ENCODE data around the gene TDRD9.
"Not testable (repeated sequence)": the region's sequence is repeated elsewhere in the genome, so short reads cannot be mapped to it uniquely, and the experiment has no call there.

TDRD9 gene

GRCh38 chr14:103910262-103910935, 17.9 kb upstream of the TDRD9 start:
- DNase-seq (ENCODE audit: extremely low read depth, insufficient read length), result no peak
- no peak overlapping the region for H3K4me3 ChIP-seq (replicated peaks; ENCODE audit: low read depth, low read length)

GRCh38 chr14:103910984-103911383, 17.3 kb upstream of the TDRD9 start:
- H3K36me3 ChIP-seq (ENCODE audit: control insufficient read depth, insufficient read depth, low read length), result peaks cover 15% of the 10 kb centered on the region
- no peaks in the 10 kb centered on the region for H3K27me3 ChIP-seq (replicated peaks; ENCODE audit: control insufficient read depth, insufficient read depth, low read length)
- H3K4me3 ChIP-seq (replicated peaks; ENCODE audit: low read depth, low read length), result no peak overlapping the region
- TF ChIP-seq CTCF (IDR thresholded peaks at IDR 0.05; ENCODE audit: insufficient read depth, low read length, poor library complexity, severe bottlenecking), result no peak
- DNase-seq (ENCODE audit: extremely low read depth, insufficient read length), result no peak

More at GRCh38 chr14:103910262-103910935, 17.9 kb upstream of the TDRD9 start:
- peak; percentile 75 for TF ChIP-seq CTCF (IDR thresholded peaks at IDR 0.05; ENCODE audit: insufficient read depth, low read length, poor library complexity, severe bottlenecking)
- Histone ChIP-seq H3K27me3 (replicated peaks; ENCODE audit: control insufficient read depth, insufficient read depth, low read length) (no peaks in the 10 kb centered on the region), H3K36me3 (ENCODE audit: control insufficient read depth, insufficient read depth, low read length) (peaks cover 15% of the 10 kb centered on the region)

- H3K27me3 ChIP-seq (replicated peaks; ENCODE audit: control insufficient read depth, insufficient read depth, low read length), result no peaks in the 10 kb centered on the region
- H3K36me3 ChIP-seq (ENCODE audit: control insufficient read depth, insufficient read depth, low read length), result peaks cover 17% of the 10 kb centered on the region
- no peak overlapping the region for H3K4me3 ChIP-seq (replicated peaks; ENCODE audit: low read depth, low read length)
- no peak for DNase-seq (ENCODE audit: extremely low read depth, insufficient read length)
- TF ChIP-seq CTCF (IDR thresholded peaks at IDR 0.05; ENCODE audit: insufficient read depth, low read length, poor library complexity, severe bottlenecking), result no peak
These were observed 12.6 kb upstream of the TDRD9 start for GRCh38 chr14:103915616-103916015.

- no peaks in the 10 kb centered on the region for H3K27me3 ChIP-seq (replicated peaks; ENCODE audit: control insufficient read depth, insufficient read depth, low read length)
- H3K36me3 ChIP-seq (ENCODE audit: control insufficient read depth, insufficient read depth, low read length), result peaks cover 10% of the 10 kb centered on the region
- TF ChIP-seq CTCF (IDR thresholded peaks at IDR 0.05; ENCODE audit: insufficient read depth, low read length, poor library complexity, severe bottlenecking), result no peak
- H3K4me3 ChIP-seq (replicated peaks; ENCODE audit: low read depth, low read length), result no peak overlapping the region
- no peak for DNase-seq (ENCODE audit: extremely low read depth, insufficient read length)
These were observed 11.5 kb upstream of the TDRD9 start for GRCh38 chr14:103916636-103917262.

GRCh38 chr14:103920981-103921854, 7.0 kb upstream of the TDRD9 start:
- peak; percentile 96 for TF ChIP-seq CTCF (IDR thresholded peaks at IDR 0.05; ENCODE audit: insufficient read depth, low read length, poor library complexity, severe bottlenecking)
- Histone ChIP-seq H3K4me3 (replicated peaks; ENCODE audit: low read depth, low read length) (peak overlapping the region; percentile 92), H3K27me3 (replicated peaks; ENCODE audit: control insufficient read depth, insufficient read depth, low read length) (no peaks in the 10 kb centered on the region), H3K36me3 (ENCODE audit: control insufficient read depth, insufficient read depth, low read length) (peaks cover 2% of the 10 kb centered on the region; the same call in 1 of the 2 replicates)
- peak; percentile 97 for DNase-seq (ENCODE audit: extremely low read depth, insufficient read length)

- not testable (repeated sequence) for H3K36me3 ChIP-seq (ENCODE audit: control insufficient read depth, insufficient read depth, low read length); H3K27me3 ChIP-seq (replicated peaks; ENCODE audit: control insufficient read depth, insufficient read depth, low read length); DNase-seq (ENCODE audit: extremely low read depth, insufficient read length)
- peak overlapping the region; percentile 92; the same call in 1 of the 2 replicates for H3K4me3 ChIP-seq (replicated peaks; ENCODE audit: low read depth, low read length)
These were observed 6.4 kb upstream of the TDRD9 start for GRCh38 chr14:103921855-103922200.

All from GM06990 (cell line).